Raji (cell line): ENCODE data around the gene BBX.

Experiments used
- POLR2A ChIP-seq: IDR thresholded peaks from 2 replicates; pipeline ENCODE4 v1.6.1; 2011; ENCODE audit warnings: low read depth, low read length, control low read depth; ENCODE audit not compliant: insufficient read depth

The BBX gene

DNA sequence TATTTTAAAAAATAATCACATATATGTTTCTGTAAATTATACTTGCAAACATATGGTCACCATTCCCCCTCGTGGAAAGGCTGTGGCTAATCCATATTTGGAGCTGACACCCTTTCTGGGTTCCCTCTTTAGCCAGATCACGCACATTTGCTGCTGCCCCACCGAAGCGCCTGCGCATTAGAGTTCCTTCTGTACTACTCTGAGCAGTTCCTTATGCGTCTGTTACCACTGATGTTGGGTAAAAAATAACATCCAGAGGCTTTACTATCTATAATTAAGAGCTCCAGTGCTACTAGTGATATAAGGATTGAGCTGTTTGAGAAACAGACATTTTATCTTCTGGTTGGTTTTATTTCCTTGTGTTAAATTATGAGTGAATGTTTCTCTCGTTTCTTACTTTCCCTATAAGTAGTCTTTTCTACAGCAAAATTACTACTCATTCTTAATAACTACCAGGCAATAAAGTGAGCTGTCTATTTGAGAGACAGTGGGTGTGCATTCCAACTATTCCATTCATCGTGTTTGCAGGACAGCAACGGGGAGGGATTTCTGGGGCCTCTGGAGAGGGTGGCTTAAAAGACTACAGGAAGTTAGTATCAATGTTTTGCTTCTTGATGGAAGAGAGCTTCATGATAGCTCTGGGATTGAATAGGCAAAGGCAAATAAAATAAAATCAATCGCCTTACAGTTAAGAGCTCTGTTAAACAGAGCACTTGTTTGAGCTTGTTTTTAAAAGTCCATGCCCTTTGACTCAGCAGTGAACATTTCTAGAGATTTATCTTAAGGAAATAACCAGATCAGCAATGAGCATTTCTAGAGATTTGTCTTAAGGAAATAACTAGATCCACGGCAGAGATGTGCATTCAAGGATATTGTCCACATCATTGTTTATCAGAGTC lies 322.9 kb downstream of the BBX start:
- no peak for TF ChIP-seq POLR2A

DNA sequence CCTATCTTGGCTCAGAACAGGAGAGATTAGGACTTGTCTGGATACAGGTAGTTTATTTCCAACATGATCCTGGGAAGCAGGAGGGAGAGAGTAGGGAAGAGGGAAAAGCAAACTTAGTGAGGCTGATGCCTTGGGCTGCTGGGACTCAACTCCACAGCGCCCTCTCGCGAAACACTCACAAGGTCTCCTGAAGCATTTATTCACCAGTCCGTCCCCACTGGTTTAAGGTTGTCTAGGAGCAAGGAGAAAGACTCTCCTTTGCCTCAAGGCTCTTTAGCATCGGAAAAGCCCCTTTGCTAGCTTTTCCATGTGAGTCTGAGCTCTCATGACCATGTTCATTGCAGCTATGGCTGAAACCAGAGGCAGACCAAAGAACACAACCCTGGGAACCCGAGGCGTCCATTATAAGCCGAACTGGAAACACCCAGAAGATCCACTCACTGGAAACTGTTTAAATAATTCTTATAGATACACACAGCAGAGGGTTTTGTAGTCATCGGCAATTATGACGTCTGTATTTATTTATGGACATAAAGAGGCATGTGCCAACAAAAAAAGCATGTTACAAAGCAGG lies 323.6 kb downstream of the BBX start:
- no peak for TF ChIP-seq POLR2A

DNA sequence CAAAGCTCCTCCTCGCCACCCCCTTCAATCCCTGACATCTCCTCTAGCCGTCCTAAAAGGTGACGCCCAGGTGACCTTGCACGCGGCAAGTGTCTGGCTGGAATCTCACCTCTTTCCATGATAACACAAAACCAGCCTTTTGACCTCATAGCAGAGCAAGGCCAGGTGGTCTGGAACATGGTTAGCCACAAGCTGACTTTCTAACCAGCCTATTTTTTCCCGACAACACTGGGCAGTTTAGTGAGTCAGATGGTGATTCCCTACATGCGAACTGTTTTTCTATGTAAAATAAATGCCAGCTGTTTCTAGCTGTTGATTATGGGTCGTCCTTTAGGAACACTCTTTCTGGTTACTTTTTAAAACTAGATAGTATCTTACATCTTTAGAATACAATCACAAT lies 325.0 kb downstream of the BBX start:
- no peak for TF ChIP-seq POLR2A

DNA sequence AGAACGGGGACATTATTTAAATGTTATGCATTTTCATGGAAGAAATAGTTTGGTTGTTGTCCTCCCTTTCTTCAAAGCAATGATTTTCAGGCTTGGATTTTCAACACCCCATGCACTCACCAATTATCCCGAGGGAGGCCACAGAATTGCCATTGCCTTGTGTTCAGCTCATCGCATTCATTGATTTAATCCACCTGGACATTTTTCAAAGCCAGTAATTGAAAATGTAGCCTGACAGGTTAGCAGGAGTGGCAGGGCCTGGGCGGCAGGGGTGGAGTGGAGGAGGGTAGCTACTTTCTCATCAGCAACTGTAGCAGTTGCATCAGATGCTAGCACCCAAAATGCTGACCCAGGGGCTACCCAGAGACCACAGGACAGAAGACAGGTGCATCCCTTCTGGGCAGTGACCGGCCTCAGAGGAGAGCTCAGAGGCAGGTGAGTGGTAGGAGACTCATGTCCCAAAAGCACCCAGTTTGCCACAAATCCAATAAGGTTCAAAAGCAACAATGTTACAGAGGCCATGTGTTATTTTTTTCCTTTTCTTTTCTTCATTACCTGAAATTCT lies 325.7 kb downstream of the BBX start:
- TF ChIP-seq POLR2A, result no peak

DNA sequence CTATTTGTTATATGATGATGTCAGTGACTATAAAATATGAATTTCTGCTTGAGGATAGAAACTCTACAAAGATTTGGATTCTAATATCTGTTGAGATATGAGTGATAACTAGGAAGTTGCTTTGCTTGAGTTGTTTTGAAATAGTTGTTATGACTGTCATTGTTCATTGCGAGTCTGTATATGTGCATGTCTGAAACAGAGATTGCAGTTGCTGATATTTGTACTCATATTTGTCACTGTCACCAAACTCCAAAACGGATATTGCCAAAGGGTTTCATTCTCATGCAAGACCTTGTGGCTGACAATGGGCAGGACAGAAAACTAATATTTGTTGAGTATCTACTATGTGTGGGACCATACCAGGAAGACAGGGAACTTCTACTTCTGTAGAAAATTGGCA lies 327.9 kb downstream of the BBX start:
- no peak for TF ChIP-seq POLR2A

DNA sequence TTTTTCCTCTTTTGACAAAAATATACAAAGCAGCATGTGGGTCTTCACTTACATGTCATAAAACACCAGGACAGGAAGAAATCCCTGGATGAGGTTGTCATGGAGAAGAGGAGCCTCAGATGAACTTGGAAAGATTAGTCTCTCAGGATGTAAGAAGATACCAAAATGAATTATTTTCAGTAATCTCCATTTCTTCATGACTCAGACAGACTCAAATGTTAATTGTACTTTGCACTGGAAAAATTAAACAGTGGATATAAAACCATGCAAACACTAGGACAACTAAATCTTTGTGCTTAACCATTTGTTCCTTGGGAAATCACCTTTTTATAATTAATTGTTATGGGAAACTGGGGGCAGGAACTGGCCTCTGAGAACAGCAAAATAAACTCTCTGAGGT lies 331.1 kb downstream of the BBX start:
- TF ChIP-seq POLR2A, result no peak

DNA sequence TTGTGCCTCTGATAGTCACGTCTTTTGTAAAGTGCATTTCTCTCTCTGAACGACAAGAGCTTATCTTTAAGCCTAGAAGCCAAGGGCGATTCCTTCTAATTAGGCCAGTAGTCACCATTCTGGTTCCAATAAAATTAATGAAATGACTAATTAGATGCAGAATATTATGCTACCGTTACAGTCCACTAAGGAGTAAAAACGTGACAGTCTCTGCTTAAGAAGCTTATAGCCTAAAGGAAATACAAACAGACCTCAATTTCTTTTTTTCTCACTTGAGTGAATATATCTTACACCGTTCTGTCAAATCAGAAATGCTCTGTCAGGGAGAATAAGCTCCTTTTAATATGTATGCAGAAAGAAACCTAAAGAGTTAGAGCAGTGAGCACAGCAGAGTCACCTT lies 332.0 kb downstream of the BBX start:
- no peak for TF ChIP-seq POLR2A

DNA sequence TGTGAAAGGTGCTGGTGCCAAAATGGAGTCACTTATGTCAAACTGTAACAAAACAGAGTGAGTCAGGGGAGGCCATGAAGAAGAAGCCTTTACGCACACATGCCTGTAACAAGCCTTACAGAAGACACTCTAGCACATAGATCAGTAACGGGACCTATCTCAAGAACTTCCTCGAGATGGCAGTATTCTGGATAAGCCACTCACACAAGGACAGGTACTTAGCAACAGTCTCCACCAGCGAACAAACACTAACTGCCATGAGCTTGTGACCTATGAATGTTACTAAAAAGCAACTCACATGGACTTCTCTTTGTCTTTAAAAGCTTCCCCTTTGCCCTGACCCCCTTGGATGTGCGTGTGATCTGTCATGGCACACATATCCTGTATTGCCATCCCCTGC lies 332.9 kb downstream of the BBX start:
- no peak for TF ChIP-seq POLR2A

DNA sequence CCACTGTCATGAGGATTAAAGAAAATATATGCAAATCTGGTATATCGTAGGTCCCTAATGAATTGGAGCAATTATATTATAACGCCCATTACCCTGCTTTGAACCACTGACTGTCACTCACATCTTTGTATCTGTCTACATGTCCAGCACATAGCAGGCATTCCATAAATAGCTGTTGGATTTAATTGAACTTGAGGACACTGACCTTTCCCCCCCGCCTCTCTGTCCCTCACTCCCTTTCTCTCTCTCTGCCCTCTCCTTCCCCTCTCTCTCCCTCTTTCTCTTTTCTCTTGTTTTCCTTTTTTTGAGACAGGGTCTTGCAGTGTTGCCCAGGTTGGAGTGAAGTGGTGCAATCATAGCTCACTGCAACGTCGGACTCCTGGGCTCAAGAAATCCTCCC lies 335.1 kb downstream of the BBX start:
- TF ChIP-seq POLR2A, result no peak

DNA sequence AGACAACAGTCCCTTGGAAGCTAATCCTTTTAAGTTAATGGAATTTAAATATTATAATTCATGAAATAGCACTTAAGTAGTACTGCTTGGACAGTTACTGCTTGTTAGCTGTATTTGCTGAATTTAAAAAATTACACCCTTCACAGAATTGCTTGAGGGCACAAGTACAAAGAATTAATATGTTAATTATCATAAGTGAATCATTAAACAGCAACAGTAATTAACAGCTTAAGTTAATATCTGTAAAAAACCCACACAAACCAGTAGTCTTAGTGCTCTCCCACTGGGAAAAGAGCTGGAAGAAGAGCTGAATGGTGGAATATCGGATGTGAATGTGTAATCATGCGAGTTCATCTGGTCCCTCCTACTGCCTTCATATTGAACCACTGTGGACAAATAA lies 336.1 kb downstream of the BBX start:
- no peak for TF ChIP-seq POLR2A
